ENCODE results near the gene HMX3. TPM values are rescaled to one million over a fixed set of nuclear protein-coding genes. Genes with fewer than 3 reads are reported as not detected.

The HMX3 gene
- total and polyA plus RNA-seq, 2 experiments from 2014 or later: 0.35 TPM; not detected in 1

- no peaks in the 10 kb centered on the region for H3K9me3 Mint-ChIP-seq
- no peak overlapping the region for H2AFZ ChIP-seq
- H3K4me2 ChIP-seq: no peak overlapping the region
- H3F3A ChIP-seq (replicated peaks; ENCODE audit: low read depth): no peaks in the 10 kb centered on the region; the same call in 1 of the 2 replicates
- no peaks in the 10 kb centered on the region for H3K36me3 Mint-ChIP-seq (ENCODE audit: low read depth)
- H3K9me2 ChIP-seq (ENCODE audit: insufficient read depth): no peaks in the 10 kb centered on the region
- peaks cover 5% of the 10 kb centered on the region; the same call in 1 of the 2 replicates for H3K27me3 ChIP-seq (ENCODE audit: insufficient read depth)
- H3K27ac ChIP-seq (ENCODE audit: low read depth): no peak overlapping the region
- H3K4me1 ChIP-seq (ENCODE audit: insufficient read depth): peaks cover 20% of the 10 kb centered on the region
- ATAC-seq (no peak), DNase-seq (ENCODE audit: low spot score) (no peak)
- no peak overlapping the region for H3K27ac Mint-ChIP-seq
- H3K4me3 Mint-ChIP-seq: no peak overlapping the region
- H3K4me1 Mint-ChIP-seq: peaks cover 20% of the 10 kb centered on the region
- H4K20me1 ChIP-seq (replicated peaks; ENCODE audit: insufficient read depth): no peaks in the 10 kb centered on the region
- H3K4me3 ChIP-seq: no peak overlapping the region
- peaks cover 5% of the 10 kb centered on the region; the same call in 1 of the 2 replicates for H3K36me3 ChIP-seq (ENCODE audit: insufficient read depth)
- peaks cover 18% of the 10 kb centered on the region for H3K27me3 Mint-ChIP-seq (ENCODE audit: insufficient read depth, low read depth, poor library complexity)
- H3K79me2 ChIP-seq (replicated peaks; ENCODE audit: insufficient read depth): no peaks in the 10 kb centered on the region
- TF ChIP-seq JUNB (IDR thresholded peaks at IDR 0.05; ENCODE audit: unreplicated experiment) (no peak), EZH2 (IDR thresholded peaks at IDR 0.05; ENCODE audit: low read depth, unreplicated experiment) (no peak), ZNF331 (CRISPR knock-in tag; IDR thresholded peaks at IDR 0.05; ENCODE audit: low read depth) (no peak), CREB1 (CRISPR knock-in tag; IDR thresholded peaks at IDR 0.05; ENCODE audit: low read depth) (no peak), STAT1 (IDR thresholded peaks at IDR 0.05; ENCODE audit: unreplicated experiment) (no peak), CTCF (conservative IDR thresholded peaks at IDR 0.05; ENCODE audit: low read depth in 2 of 2) (no peak), NANOG (IDR thresholded peaks at IDR 0.05; ENCODE audit: borderline replicate concordance) (no peak), ETS1 (IDR thresholded peaks at IDR 0.05) (no peak), ZNF462 (CRISPR knock-in tag; IDR thresholded peaks at IDR 0.05) (no peak), EZH2phosphoT487 (IDR thresholded peaks at IDR 0.05; ENCODE audit: unreplicated experiment) (no peak), REST (IDR thresholded peaks at IDR 0.05; ENCODE audit: unreplicated experiment) (no peak), POLR2AphosphoS5 (IDR thresholded peaks at IDR 0.05; ENCODE audit: low read depth) (no peak), ZNF114 (CRISPR knock-in tag; IDR thresholded peaks at IDR 0.05) (no peak)
These were observed 16.7 kb upstream of the HMX3 start for GRCh38 chr10:123119081-123119480.

Data from GM23338 (cell line).